Endothelial cell of umbilical vein (primary cell): ENCODE measurements around the gene SLC47A2.

Experiments used
- POLR2A ChIP-seq: IDR thresholded peaks from 2 replicates; pipeline ENCODE4 v1.6.1; 2012; ENCODE audit warnings: low read depth, mild to moderate bottlenecking, control low read depth, low read length
- POLR2AphosphoS5 ChIP-seq: IDR thresholded peaks from 2 replicates; pipeline ENCODE4 v1.6.1; 2012; ENCODE audit warnings: low read depth, mild to moderate bottlenecking, control low read depth, low read length, moderate library complexity; ENCODE audit not compliant: insufficient read depth
- TF ChIP-seq, protein P1 (sequence below), 2 donors: IDR thresholded peaks; 1 replicate in 1 of 2; 2 replicates in 1 of 2; pipeline ENCODE4 v1.5.1; 2011; ENCODE audit warnings: low read length in 2 of 2, mild to moderate bottlenecking in 2 of 2, moderate library complexity in 2 of 2, control low read depth in 1 of 2, inconsistent platforms in 1 of 2, low read depth in 1 of 2; ENCODE audit not compliant: insufficient read depth in 1 of 2; ENCODE audit errors: extremely low read depth in 1 of 2

GRCh38 chr17:19656851-19657581 is 59.4 kb downstream of the SLC47A2 start:
- TF ChIP-seq, protein P1, sequence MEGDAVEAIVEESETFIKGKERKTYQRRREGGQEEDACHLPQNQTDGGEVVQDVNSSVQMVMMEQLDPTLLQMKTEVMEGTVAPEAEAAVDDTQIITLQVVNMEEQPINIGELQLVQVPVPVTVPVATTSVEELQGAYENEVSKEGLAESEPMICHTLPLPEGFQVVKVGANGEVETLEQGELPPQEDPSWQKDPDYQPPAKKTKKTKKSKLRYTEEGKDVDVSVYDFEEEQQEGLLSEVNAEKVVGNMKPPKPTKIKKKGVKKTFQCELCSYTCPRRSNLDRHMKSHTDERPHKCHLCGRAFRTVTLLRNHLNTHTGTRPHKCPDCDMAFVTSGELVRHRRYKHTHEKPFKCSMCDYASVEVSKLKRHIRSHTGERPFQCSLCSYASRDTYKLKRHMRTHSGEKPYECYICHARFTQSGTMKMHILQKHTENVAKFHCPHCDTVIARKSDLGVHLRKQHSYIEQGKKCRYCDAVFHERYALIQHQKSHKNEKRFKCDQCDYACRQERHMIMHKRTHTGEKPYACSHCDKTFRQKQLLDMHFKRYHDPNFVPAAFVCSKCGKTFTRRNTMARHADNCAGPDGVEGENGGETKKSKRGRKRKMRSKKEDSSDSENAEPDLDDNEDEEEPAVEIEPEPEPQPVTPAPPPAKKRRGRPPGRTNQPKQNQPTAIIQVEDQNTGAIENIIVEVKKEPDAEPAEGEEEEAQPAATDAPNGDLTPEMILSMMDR (IDR thresholded peaks at IDR 0.05; ENCODE audit: extremely low read depth in 1 of 2, insufficient read depth in 1 of 2, low read depth in 1 of 2, low read length in 2 of 2): no peak
- TF ChIP-seq POLR2A (no peak), POLR2AphosphoS5 (no peak)
